Islet precursor cell (in vitro differentiated cells): ENCODE measurements around the gene CLASP2.
"Not testable (repeated sequence)": the region's sequence is repeated elsewhere in the genome, so short reads cannot be mapped to it uniquely, and the experiment has no call there.

Experiments
- DNase-seq: peaks from one replicate; pipeline ENCODE4 v3.0.0-alpha.2; 2018

Gene CLASP2

DNA sequence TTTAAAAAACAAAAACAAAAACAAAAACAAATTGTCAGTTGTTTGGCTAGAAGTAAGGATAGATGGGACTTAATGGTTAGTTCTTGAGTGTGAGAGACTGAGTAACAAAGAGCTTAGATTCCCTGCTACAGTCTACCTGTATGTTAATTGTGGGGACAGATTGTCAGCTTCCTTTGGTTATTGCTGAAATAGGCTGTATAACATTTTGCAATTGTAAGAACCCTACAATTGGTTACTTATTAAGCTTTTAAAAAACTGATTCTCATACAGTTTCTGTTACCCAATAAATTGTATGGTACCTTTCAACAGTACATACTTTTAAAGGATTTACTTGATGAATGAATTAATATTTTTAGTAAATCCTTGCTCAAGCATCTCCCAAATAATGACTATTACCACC, 35.3 kb downstream of the CLASP2 start:
- DNase-seq = no peak

DNA sequence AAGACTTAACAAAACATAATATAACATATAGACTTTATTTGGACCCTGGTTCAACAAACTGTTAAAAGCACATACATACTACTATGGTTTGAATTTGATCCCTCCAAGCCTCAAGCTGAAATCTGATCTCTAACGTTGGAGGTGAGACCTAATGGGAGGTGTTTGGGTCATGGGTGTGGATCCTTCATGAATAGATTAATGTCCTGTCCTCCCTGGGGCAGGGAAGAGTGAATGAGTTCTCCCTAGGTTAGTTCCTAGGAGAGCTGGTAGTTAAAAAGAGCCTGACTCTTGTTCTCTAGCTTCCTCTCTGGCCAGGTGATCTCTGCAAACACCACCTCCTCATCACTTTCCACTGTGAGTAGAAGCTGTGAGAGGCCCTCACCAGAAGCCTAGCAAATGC, 36.4 kb downstream of the CLASP2 start:
- DNase-seq = no peak

DNA sequence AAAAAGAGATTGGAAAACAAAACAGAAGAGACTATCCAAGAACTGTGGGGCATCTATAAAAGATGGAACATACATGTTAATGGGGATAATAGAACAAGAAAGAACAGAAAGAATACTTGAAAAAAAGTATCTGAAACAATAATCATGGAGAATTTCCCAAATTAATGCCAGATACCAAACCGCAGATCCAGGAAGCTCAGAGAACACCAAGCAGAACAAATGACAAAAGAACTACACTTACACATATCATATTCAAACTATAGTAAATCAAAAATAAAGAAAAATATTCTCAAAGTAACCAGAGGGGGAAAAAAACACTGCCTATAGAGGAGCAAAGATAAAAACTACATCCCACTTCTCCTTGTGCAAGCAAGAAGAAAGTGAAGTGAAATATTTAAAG, 40.0 kb downstream of the CLASP2 start:
- no peak for DNase-seq

DNA sequence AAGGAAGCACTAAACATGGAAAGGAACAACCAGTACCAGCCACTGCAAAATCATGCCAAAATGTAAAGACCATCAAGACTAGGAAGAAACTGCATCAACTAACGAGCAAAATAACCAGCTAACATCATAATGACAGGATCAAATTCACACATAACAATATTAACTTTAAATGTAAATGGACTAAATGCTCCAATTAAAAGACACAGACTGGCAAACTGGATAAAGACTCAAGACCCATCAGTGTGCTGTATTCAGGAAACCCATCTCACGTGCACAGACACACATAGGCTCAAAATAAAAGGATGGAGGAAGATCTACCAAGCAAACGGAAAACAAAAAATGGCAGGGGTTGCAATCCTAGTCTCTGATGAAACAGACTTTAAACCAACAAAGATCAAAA, 44.6 kb downstream of the CLASP2 start:
- DNase-seq = not testable (repeated sequence)

DNA sequence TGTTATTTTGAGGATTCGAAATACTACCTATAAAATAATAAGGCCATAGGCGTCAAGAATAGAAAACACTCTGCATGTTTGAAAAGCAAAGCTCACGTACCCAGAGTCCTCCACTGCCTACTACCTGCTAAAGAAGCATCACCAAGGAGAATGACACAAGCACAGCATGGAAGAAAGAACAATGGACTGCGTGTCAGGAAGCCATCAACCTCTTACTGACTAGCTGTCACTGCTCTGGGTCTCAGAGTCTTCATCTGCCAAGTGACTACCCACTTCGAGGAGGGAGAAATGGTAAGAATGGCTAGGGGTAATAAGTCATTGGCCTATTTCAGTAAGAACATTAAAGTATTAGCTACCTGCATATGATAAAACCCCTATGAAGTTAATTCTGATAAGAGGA, 49.4 kb downstream of the CLASP2 start:
- no peak for DNase-seq

DNA sequence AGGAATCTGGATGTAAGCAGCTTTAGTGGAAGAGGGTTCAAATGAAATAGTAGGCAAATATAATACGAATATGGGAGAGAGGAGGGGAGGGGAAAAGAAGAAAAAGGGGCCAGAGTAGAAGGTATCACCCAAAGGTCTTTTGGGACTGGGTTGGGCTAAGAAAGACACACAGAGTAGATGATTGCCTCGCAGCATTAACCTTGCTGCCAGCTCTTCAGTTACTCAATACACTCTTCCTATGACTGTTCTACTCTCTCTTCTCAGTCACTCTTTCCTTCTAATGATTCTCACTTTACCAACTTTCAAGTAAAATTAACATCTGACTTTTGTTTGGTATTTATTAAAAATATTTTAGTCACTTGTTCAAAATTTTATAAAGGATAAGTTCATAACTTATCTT, 52.8 kb downstream of the CLASP2 start:
- DNase-seq = no peak

DNA sequence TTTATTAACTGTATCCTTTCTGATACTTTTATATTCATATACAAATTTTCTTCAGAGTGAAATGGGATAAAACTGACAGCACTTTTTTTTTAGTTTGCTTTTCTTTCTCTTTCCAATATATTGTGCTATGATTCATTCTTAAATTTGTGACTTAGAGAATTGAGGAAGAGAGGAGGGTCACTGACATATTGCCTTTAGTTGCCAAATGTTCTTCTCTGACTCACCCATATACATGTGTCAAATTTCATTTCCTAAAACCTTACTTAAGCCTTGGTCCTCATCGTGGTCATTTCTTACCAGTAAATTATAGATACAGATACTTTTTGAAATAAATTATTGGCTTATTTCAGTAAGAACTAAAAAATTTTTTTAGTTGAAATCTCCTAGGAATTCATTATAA, 53.9 kb downstream of the CLASP2 start:
- DNase-seq = no peak

DNA sequence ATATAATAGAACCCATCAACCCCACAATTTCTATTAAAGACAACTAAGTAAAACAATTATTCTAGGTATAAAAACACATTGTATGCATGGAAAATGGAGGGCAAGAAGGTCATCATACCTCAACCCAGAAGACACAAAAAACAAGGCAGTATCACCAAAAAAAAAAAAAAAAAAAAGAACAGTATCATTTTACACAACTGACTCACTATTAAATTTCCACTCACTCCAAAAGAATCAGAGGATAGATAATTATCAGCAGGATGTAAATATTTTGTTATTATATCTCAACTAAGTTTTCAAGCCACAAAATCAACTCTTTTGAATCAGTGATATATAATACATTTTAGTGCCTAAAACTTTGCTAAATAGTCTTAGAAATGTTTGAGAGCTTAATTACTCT, 55.0 kb downstream of the CLASP2 start:
- no peak for DNase-seq

DNA sequence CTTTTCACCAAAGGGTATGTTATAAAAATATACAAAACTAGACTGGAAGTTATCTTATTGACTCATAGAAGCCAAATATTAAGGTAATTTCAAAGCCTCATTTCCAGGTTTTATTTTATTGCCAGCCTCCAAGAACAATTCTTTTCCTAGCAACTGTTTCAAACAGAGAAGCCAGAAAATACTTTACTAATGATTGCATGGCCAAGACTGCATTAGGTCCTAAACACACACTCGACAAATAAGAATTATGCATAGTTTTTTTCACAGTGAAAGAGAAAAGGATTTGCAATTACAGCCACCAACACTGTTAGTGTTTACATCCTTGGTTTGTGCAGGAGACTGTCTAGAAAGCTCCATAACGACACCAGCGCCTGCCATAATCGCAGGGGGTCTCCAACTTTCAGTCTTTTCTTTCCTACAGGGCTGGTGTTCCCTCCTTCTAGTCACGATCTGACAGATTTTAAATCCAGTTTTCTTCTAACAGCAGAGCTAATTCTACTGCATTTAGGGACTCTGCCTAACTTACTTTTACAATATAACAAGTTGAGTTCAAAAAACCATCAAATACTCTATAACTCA, 58.1 kb downstream of the CLASP2 start:
- no peak for DNase-seq

DNA sequence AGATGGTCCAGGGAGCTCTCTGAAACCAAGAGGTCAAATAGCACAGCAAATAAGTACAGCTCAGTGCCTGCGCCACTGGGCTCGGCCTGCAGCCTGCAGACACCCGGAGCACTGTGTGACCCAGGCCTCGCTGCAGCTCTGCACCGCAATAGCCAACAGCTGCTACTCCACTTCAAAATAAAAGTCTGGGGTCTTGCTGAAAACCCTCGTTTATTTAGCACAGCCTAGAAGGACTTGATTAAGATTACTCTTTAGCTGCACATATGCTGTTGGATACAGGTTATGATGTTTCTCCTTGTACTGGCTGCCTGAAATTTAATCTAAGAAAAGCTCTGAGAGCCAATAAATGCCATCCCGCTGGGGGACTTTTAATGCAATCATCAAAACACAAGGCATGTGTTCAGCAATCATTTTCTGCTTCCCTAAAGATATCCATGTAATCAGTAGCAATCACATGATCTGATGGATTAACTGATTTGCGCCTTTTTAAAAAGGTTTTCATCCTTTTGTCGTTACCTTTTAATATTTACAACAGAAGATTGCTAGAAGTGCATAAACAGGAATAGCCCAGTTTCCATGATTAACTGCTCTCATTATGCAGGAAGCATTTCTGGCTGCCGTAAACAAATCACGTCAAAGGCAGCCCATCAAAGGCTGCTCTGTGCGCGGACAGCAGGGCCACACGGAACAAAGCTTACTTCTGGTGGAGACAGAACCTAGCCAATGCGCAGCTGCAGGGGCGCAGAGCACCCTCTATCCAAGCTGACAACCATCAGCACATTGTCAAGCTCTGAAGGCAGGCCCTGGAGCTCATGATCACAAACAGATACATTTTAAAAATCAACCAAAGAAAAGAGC, 58.8 kb downstream of the CLASP2 start:
- peak; percentile 94 for DNase-seq

DNA sequence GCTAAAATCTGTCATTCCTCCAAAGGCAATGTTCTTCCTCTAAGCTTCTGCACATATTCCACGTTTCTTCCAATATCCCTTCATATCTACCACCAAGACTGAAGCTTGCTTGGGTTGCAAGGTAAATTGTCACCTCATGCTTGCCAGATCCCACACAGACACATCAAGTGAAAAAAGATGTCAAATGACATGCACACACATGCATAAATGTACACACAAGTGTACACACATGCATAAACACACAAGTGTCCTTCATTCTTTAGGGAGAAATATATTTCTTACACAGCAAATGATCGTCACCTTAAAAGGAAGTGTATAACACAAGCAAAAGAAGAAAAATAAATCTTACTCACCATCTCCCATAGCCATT, 59.4 kb downstream of the CLASP2 start:
- DNase-seq = no peak

DNA sequence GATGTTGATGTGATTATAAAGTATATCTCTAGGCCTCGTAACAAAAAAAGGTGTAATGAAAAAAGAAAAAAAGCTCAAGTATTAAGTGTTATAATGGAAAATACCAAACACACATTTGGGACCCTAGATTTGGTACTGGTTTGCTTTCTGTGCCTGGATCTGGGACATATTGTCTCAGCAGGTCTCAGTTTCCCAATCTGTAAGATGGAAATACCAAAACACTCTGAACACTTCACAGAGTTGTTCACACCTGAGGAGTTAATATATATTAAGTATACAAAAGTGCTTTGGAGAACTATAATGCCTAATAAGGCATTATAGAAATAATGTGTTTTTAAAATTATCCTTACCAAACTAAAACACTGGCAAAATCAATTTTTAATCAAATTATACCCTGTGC, 60.0 kb downstream of the CLASP2 start:
- DNase-seq = no peak

DNA sequence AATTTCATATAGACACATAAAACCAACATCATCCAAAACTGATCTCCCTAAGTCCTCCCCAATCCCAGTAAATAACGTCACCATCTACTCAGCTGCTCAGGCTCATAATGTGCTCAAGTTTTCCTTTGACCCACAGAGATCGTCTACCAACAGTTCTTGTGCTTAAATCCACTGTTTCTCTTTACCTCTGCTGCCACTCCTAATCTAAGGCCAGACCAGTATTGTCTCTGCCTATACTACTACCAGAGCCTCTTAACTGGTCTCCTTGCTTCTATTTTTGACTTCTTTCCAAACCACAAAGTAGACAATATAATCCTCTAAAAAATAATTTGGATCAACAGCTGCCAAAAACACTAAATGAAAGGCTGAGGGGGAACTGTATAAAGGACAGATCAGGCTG, 65.3 kb downstream of the CLASP2 start:
- DNase-seq = no peak

DNA sequence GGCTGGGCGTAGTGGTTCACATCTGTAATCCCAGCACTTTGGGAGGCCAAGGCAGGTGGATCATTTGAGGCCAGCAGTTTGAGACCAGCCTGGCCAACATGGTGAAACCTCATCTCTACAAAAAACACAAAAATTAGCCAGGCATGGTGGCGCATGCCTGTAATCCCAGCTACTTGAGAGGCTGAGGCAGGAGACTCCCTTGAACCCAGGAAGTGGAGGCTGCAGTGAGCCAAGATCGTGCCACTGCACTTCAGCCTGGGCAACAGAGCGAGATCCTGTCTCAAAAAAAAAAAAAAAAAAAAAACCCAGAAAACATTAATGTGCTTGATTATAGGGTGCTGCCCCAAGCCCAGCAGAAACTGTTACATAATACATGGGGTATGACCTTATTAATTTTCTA, 67.0 kb downstream of the CLASP2 start:
- not testable (repeated sequence) for DNase-seq

DNA sequence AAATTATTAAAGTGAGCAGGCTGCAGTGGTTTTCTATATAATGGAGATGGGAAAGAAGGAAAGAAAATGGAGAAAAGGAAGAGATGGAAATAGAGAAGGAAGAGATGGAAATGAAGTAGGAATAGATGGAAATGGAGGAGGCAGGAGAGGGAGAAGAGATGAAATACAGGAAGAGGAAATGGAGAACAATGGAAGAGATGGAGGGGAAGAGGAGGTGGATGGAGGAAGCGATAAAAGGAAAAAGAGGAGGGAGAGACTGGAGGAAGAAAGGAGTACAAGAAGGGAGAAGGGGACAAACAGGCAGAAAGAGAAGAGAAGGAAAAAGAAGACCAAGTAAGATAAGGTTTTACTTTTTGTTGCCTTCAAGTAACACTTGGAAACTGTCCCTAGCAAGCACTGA, 67.6 kb downstream of the CLASP2 start:
- no peak for DNase-seq

DNA sequence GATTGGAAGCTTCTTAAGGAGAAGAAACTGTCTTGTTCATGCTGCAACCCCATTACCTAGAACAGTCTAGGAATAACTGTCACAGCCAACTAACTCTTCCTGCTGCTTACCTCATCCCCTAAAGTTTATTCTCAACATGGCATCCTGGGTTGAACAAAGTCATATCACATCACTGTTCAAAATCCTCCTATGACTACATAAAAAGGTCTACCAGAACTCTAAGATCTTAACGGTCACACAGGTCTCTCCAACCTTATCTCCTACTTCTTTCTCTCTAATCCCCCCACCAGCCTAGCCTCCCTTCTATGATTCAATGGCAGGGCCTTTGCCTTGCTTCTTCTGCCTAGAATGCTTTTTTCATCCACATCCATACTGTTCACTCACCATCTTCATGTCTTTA, 69.3 kb downstream of the CLASP2 start:
- no peak for DNase-seq

DNA sequence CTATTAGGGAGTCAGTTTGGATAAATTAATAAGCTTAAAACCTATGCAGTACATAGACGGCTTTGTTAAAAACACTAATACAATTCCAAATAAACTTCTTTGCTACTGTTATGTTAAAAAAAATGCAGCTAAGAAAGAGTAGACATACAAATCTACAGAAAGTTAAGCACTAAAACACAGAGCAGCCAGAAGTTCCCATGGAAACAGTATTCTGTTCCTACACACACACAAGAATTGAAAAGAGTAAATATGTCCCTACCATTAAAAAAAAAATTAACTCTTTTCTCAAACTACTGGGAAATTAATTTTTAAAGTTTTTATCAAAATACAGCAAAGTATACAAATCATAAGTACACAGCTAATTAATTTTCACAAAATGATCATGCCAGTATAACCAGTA, 71.6 kb downstream of the CLASP2 start:
- no peak for DNase-seq

DNA sequence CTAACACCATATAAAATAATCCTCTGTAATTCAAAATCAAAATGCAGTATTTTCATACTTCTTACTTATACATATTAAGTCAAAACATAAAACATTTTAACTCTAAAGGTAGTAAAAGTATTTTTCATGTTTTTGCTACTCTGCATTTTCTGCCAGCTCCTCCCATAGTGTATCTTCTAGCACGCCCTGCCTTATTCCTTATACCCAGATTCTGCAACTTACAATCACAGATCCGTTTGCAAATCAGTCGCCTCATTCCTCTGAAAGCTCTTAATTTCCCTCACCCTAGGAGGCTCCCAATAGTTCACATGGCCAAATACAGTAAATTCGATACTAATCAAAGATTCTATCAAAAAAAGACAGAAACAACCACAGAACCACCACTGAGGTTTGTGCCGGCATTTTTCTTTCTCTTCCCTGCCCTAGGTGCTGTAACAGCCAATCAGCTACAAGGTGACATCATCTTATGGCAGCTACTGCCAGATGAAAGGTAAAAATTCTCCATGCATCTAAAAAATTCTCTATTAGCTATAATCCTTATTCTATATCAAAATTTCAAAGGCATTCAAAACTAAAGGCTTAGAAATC, 72.9 kb downstream of the CLASP2 start:
- no peak for DNase-seq

DNA sequence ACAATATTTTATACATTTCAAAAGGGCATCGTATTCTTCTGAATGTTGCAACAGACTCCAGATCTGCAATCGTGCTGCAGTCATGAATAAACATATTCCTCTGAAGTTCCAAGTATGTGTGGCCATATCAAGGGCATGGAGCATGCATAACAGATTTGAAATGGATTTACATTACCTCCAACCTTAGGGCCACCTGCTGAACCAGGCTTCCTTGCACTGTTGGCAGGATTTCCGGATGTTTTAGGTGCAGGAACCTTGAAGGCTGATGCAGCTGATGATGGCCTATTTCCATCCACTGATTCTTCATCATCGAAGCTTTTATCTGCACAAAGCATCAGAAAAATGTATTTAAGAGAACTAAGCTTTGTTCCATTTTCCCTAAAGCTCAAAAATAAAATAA, 73.5 kb downstream of the CLASP2 start:
- no peak for DNase-seq

DNA sequence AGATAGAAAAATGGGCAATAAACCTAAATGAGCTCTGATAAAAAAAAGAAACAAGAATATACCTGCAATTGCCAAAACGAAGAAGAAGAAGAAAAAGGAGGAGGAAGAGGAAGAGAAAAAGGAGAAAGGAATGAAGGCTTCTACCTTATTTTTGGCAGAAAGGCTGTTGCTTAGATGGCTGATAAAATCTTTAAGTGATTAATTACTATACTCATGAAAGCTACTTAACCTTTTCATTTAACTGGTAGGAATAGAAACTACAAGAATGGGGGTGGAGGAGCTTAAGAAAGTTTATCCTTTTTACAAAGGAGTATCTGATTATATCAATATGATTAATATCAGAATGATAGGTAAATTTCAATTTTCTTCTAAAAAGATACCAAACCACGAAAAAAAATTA, 75.2 kb downstream of the CLASP2 start:
- no peak for DNase-seq

DNA sequence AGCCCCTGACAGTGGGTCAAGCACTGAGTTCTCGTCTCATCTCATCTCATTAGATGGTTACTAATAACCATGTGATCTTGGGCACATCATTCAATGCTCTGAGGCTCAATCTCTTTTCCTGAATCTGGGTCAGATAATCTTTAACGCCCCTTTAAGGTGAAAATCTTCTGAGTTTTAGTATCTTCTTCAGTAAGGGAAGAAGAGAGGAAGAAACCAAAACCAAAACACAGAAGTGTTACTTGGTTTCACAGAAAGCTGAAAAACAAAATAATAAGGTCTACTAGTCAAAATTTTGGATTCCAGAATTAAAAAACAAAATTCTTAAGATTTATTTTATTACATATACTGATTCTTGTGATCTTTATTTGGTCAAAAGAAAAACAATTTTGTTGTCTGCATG, 78.2 kb downstream of the CLASP2 start:
- no peak for DNase-seq

DNA sequence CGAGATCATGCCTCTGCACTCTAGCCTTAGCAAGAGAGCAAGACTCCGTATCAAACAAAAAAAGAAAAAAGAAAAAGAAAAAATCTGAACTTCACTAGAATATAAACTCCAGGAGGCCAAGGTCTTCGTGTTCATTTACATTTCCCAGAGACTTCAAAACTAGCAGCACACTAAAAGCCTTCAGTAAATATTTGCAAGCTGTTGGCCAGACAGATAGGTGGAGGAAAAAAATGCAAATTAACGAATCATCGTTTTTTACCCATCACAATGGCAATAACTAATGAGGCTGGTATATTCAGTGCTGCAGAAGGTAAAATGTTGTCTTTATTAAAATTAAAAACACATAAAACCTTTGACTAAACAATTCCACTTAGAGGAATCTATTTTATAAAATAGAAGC, 80.6 kb downstream of the CLASP2 start:
- DNase-seq = no peak

DNA sequence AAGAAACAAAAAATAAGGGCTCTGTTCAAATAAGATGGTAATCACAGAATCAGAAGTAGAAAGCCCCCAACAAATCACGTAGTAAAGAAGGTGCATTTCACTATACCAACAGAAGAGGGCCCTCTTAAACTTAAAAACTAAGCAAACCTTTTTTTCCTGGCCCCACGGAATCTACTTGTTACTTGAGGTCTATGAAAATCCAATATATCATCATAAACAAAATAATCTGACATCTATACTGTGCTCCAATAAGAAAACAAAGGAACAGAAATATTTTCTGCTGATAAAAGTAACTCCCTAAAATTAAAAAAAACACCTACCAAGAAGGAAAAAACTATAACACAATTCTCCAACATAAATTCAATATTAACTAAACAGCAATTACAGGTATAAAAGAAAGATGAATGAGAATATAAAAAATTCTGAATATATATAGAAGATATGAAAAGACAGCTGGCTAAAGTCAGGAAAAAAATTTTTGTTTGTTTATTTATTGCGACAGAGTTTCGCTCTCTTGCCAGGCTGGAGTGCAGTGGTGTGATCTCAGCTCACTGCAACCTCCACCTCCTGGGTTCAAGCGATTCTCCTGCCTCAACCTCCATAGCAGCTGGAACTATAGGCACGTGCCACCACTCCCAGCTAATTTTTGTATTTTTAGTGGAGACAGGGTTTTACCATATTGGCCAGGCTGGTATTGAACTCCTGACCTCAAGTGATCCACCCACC, 81.8 kb downstream of the CLASP2 start:
- no peak for DNase-seq

DNA sequence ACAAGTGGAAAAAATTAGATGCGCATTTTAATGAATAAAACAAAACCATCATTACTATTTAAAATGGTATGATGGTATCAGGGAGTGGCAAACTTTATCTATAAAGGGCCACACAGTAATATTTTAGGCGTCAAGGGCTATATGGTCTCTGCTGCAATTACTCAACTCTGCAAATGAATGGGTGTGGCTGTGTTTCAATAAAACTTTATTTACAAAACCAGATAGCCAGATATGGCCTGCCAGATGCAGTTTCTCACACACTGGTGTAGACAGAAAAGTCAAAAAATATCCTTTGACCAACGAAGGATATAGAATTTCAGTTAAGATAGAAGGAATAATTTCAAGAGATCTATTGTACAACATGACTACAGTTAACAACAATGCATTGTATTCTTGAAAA, 83.8 kb downstream of the CLASP2 start:
- DNase-seq = no peak
